ENCODE measurements around the gene TRMO.
A peak's percentile ranks its signal among the peaks of the same experiment; 100 is the strongest.

TRMO gene

GRCh38 chr9:97903177-97903576 is 19.1 kb downstream of the TRMO start:
- DNase-seq (ENCODE audit: low read depth), result no peak

GRCh38 chr9:97900738-97901565 is 21.3 kb downstream of the TRMO start:
- peak; percentile 46 for DNase-seq (ENCODE audit: low read depth)

GRCh38 chr9:97900103-97900737 is 22.1 kb downstream of the TRMO start:
- peak; percentile 44 for DNase-seq (ENCODE audit: low read depth)

- peak; percentile 24 for DNase-seq (ENCODE audit: low read depth)
Measured at GRCh38 chr9:97895695-97896332, 26.5 kb downstream of the TRMO start.

GRCh38 chr9:97895211-97895610 is 27.1 kb downstream of the TRMO start:
- DNase-seq (ENCODE audit: low read depth), result no peak

- no peak for DNase-seq (ENCODE audit: low read depth)
Measured at GRCh38 chr9:97892421-97892820, 29.9 kb downstream of the TRMO start.

- no peak for DNase-seq (ENCODE audit: low read depth)
Measured at GRCh38 chr9:97891736-97892135, 30.6 kb downstream of the TRMO start.

GRCh38 chr9:97889941-97890887 is 32.1 kb downstream of the TRMO start:
- no peak for DNase-seq (ENCODE audit: low read depth)

GRCh38 chr9:97880336-97880735 is 42.0 kb downstream of the TRMO start:
- no peak for DNase-seq (ENCODE audit: low read depth)

GRCh38 chr9:97876061-97876460 is 46.2 kb downstream of the TRMO start:
- DNase-seq (ENCODE audit: low read depth), result no peak

GRCh38 chr9:97875111-97875510 is 47.2 kb downstream of the TRMO start:
- no peak for DNase-seq (ENCODE audit: low read depth)

GRCh38 chr9:97874624-97875023 is 47.7 kb downstream of the TRMO start:
- DNase-seq (ENCODE audit: low read depth), result no peak

GRCh38 chr9:97873882-97874281 is 48.4 kb downstream of the TRMO start:
- peak; percentile 41 for DNase-seq (ENCODE audit: low read depth)

GRCh38 chr9:97873425-97873824 is 48.9 kb downstream of the TRMO start:
- no peak for DNase-seq (ENCODE audit: low read depth)

GRCh38 chr9:97868859-97869258 is 53.4 kb downstream of the TRMO start:
- no peak for DNase-seq (ENCODE audit: low read depth)

GRCh38 chr9:97866848-97867247 is 55.5 kb downstream of the TRMO start:
- no peak for DNase-seq (ENCODE audit: low read depth)

GRCh38 chr9:97866300-97866699 is 56.0 kb downstream of the TRMO start:
- DNase-seq (ENCODE audit: low read depth), result no peak

GRCh38 chr9:97864396-97864795 is 57.9 kb downstream of the TRMO start:
- DNase-seq (ENCODE audit: low read depth), result no peak

- no peak for DNase-seq (ENCODE audit: low read depth)
Measured at GRCh38 chr9:97863314-97863713, 59.0 kb downstream of the TRMO start.

GRCh38 chr9:97861148-97861475 is 61.2 kb downstream of the TRMO start:
- DNase-seq (ENCODE audit: low read depth), result no peak

GRCh38 chr9:97860451-97861147 is 61.7 kb downstream of the TRMO start:
- no peak for DNase-seq (ENCODE audit: low read depth)

- no peak for DNase-seq (ENCODE audit: low read depth)
Measured at GRCh38 chr9:97859346-97859745, 63.0 kb downstream of the TRMO start.

Measured in amniotic epithelial cell (primary cell).